Epidermal melanocyte (primary cell): ENCODE results near the gene MUC21.
A peak's percentile ranks its signal among the peaks of the same experiment; 100 is the strongest.
"Not testable (repeated sequence)": the region's sequence is repeated elsewhere in the genome, so short reads cannot be mapped to it uniquely, and the experiment has no call there.

Experiments
- DNase-seq: peaks from one replicate; pipeline ENCODE4 v3.0.0; 2011; ENCODE audit warnings: low spot score; ENCODE audit not compliant: insufficient read length

MUC21 gene

GRCh38 chr6:30969171-30969570 is 14.3 kb upstream of the MUC21 start:
- DNase-seq = not testable (repeated sequence)

GRCh38 chr6:30970946-30971345 is 12.6 kb upstream of the MUC21 start:
- no peak for DNase-seq

DNA sequence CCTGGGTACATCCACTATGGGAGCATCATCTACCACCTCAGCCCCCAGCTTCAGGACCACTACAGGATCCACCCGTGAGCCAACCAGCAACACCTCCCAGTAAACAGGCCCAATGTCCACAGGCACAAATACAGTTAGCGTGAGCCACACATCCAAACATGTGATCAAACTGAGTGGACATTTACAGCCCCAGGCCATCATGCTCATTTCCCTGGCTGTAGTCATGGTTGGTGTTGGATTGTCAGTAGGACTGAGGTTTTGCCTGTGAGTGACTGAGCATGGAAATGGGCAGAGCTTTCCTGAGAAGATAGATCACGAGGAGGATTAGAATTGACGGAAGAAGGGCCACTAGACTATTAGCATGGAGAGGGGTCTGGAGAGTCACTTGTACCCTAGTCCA is 10.7 kb upstream of the MUC21 start:
- no peak for DNase-seq

- no peak for DNase-seq
Observed at GRCh38 chr6:30974490-30975252, 8.8 kb upstream of the MUC21 start.

GRCh38 chr6:30979141-30979540 is 4.4 kb upstream of the MUC21 start:
- DNase-seq = no peak

- no peak for DNase-seq
Observed at GRCh38 chr6:30979690-30980089, 3.8 kb upstream of the MUC21 start.

GRCh38 chr6:30981942-30982772 is 1.4 kb upstream of the MUC21 start:
- DNase-seq = no peak

DNA sequence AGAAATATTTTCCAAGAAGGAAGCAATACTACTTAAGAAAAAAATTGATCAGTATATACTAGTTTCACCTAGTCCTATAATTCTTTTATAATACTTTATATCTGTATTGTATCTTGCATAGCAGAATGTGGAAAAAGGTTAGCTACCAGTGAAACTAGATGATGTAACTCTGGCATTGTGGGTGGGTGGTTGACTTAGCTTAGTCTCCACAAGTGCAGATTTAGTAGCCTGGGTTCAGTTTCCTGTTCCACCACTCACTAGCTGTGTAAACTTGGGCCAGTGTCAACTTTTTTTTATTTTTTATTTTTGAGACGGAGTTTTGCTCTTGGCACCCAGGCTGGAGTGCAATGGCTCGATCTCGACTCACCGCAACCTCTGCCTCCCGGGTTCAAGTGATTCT is 2.0 kb downstream of the MUC21 start:
- DNase-seq = no peak

DNA sequence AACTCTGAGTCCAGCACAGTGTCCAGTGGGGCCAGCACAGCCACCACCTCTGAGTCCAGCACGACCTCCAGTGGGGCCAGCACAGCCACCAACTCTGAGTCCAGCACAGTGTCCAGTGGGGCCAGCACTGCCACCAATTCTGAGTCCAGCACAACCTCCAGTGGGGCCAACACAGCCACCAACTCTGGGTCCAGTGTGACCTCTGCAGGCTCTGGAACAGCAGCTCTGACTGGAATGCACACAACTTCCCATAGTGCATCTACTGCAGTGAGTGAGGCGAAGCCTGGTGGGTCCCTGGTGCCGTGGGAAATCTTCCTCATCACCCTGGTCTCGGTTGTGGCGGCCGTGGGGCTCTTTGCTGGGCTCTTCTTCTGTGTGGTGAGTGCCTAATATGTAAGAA is 3.8 kb downstream of the MUC21 start:
- no peak for DNase-seq

GRCh38 chr6:30988209-30988825 is 4.8 kb downstream of the MUC21 start:
- DNase-seq = no peak

GRCh38 chr6:30990422-30991086 is 7.0 kb downstream of the MUC21 start:
- no peak for DNase-seq

- no peak for DNase-seq
Observed at GRCh38 chr6:30991891-30992290, 8.4 kb downstream of the MUC21 start.

DNA sequence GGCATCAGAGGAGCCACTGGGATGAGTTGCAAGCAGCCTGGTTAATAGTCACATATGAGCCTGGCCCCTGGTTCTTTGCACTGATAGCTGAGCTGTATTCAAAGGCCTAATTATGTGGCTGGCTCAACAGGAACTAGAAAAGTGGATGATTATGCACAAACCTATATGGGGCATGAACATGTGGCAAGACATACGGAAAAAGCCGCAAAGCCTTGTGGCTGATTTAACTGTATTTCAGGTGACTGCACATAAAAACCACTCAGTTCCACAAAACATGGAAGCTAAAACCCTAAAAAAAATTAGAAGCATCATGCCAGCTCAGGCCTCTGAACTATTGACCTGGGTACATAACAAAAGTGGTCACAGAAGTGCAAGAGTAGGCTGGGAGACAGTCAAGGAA is 13.8 kb downstream of the MUC21 start:
- DNase-seq = no peak

GRCh38 chr6:30998785-30999184 is 15.3 kb downstream of the MUC21 start:
- no peak for DNase-seq

- DNase-seq = not testable (repeated sequence)
Observed at GRCh38 chr6:31000067-31000860, 16.7 kb downstream of the MUC21 start.

- DNase-seq = no peak
Observed at GRCh38 chr6:31001281-31001888, 17.9 kb downstream of the MUC21 start.

DNA sequence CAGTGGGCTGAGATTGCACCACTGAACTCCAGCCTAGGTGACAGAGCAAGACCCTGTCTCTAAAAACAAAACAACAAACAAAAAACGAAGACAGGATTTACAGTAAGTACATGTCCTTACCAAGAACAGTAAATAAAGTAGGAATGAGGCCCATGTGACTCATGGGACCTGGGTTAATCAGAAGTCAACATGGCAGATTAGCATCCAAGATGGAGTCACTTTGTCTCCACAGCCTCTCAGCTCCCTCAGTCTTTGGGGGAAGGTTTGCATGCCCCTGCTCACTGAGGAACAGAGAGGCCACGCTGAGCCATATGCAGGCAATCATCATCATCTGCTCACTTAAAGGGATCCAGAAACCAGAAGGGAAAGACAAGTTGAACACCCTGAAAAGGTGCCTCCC is 19.0 kb downstream of the MUC21 start:
- DNase-seq = no peak

DNA sequence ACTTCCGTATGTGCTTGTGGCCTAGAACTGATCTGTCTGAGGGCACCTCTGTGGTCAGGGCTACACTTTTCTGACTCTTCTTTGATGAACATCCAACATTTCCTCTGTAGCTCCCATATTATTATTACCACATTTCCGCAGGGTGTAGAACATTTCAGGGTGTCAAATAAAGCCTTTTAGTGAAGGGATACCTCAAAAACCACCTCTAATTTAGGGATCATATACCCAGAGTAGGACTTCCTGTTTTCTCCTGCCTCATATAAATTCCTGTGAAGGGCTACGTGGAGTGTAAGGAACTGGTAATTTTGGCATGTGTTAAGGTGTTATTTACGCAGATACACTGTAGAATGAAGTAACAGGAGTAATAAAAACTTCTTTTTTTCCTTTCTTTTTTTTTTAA is 21.3 kb downstream of the MUC21 start:
- no peak for DNase-seq

DNA sequence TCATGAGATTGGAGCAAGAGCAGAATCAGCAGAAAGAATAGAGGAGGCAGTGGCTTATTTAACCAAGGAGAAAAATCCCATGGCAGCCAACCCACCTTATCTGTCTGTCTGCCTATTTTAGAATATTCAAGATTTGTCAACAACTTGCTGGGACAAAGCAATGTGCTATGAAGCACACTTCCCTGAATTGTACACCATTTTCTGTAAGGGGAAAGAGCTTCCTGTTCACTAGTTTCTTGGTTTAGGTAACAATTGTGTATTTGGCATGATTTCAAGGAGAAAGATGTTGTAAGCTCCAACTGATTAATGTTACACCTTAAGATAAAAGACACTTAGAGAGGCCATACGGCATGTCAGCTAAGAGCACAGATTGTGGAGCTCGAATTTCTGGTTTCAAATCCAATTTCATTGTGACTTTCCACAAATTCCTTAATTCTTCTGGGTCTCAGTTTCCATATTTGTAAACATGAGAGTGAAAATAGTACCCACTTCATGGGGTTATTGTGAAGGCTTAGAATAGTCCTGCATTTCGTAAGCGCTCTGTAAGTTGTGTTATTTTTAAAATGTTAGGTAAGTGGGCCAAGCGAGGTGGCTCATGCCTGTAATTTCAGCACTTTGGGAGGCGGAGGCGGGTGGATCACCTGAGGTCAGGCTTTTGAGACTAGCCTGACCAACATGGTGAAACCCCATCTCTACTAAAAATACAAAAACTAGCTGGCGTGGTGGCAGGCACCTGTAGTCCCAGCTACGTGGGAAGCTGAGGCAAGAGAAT is 21.9 kb downstream of the MUC21 start:
- DNase-seq = no peak

GRCh38 chr6:31007694-31008093 is 24.2 kb downstream of the MUC21 start:
- peak; percentile 46 for DNase-seq
